NCI-H345 (cell line): ENCODE data around the gene HOXB4.

ENCODE experiments used
- DNase-seq: peaks from one replicate; lab custom pipeline; 2025; lab: John Stamatoyannopoulos, UW

Gene HOXB4

DNA sequence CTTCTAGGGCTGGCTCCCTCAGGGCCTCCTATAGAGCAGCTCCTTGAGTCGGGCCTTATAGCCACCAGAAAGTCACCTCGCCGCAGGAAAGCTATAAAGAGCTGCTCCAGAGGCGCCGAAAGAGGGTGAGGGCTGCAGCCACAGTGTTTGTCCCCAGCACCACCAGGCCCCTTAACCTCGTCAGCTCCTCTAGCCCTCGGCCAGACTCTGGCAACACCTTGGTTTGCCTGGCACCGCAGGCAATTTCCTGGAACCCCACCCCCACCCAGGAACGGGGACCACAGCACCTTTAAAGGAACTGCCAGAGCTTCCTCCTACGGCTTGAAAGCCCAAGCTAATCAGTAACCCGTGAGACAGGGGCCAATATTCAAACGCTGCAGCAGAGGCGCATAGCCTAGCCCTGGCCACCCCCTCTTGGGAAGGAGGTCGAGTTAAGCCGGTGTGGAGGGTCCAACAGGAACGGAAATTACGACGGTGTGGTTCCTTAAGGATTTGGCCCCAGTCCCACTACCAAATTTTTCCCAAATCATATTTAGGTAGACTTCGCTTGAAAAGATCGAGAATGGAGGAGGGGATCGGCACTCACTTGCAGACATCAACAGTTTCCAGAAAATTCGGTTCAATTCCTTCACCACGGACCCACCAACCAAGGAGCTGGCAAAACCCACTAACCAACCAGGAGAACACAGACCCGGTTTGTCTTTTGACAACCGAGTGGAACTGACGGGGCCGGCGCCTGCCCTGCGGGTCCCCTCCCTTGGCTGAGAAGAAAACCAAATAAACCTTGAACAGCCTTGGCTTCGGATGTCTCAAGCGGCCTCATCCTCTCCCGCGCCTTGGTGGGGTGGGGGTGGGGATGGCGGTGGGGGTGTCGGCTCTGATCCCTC is 23.6 kb upstream of the HOXB4 start:
- no peak for DNase-seq

DNA sequence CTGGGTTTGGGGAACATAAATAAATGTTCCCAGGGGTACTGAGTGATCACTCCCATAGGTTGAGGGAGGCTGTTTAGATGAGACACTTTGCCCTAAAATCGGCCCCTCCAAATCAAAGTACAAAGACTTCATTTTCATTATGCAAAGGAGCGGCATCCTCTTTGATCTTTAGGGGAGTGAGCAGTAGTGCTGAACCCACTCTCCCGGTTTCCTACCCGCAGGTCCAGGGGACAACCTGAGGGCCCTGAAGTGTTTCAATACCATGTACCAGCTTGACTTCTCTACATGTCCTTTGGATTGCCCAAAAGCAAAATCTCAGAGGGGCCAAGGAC is 23.0 kb upstream of the HOXB4 start:
- DNase-seq: no peak

DNA sequence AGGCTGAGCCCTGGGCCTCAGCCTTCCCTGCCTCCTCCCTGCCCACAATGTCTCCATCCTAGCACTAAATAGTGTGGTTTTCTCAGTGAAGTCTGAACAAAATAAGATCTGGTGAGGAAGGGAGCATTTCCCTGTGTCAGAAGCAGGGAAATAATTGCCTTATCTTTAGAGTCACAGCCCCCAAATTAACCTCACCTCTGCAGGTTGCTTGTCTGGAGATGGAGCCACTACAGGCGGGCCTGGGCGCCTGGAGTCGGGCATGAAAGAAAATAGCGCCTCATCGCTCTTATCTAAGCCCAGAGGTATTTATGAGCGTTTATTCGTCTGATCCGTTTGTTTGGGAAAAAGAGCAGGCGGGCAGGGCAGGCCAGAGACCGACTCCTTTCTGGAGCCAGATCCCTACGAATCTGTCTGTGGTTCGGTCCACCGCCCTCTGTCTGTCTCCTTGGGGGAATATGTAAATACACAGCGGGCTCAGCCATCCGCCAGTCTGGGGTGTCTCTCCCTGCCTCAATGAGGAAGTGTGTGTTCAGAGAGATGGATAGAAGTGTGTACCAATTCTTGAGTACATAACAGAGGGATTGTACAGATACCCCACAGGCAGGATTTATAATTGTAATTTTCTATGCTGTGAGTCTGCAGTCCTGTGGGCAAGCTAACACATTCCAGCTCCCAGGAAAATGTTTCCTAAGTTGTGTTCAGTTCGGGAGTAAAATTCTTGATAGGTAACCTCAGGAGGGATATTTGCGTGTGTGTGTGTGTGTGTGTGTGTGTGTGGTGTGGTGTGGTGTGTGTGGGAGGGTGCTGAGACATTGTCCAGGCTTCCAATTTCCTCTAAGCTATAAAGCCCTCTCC is 22.3 kb upstream of the HOXB4 start:
- no peak for DNase-seq

DNA sequence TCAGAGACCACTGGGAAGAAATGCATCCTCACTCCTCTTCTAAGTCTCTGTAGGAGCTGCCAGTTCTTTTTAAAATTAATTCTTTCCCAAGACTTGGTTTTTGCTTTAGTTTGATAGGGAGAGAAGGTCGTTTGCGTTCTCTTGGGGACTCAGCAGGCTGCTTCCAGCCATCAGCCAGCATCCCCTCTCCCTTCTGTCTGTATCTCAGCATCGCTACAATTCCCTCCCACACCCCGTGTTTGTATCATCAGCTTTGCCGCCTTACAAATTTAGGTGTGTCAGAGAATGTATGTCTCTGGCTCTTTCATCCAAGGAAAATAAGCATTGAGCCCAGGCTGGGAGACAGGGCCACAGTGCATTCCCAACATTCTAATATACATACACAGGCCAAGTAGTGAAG is 21.2 kb upstream of the HOXB4 start:
- DNase-seq: no peak

DNA sequence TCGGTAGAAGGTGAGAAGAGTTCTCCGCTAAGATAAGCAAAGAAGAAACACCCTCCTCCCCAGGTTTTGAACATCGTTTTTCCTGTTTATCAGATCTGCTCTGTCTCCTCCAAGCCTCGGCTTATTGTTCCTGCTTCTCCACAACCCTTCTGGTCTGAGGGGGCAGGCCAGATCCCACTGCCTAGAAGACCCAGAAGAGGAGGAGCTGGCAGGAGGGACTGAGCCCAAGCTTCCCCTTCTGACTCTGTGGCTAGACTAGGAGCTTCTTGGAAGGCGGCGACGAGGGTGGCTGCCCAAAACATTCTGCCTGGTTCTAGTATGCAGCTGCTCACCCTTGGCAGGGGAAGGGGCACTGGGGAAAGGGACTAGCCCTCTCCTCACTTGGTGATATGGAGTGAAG is 20.6 kb upstream of the HOXB4 start:
- DNase-seq: no peak

DNA sequence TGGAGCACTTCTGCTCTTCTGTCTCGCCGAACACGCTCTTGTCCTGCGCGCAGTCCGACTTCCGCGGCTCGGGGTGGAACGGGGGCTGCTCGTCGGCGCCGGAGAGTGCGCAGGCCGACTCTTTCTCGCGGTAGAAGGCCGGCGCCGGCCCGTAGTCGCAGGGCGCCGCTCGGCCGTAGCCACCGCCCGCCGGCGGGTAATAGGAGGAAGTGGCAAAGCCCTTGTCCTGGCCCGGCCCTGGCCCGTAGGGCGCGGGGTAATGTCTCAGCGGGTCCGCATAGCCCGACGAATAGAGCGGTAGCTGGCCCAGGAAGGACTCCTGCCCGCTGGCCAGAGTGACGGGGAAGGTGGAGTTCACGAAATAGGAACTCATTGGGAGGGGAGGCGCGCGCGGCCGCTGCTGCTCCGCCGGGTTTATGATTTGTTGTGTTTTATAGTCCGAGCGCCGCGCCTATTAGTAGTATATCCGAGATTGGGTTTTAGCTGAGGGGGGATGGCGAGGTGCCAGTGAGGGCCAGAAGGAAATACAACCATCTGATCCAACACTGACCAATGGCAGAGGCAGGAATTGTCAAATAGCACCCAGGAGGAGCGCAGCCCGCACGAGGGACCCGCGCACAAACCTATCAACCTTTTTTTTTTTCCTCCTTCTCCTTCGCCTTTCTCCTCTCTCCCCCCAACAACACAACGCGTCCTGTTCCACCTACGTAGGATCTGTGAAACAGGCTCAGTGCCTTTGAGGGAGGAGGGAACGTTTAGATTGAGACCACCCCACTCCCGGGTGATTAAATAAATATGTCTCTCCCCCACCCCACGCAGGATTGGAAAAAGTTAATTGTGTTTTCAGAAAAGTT is 19.9 kb upstream of the HOXB4 start:
- DNase-seq: no peak

DNA sequence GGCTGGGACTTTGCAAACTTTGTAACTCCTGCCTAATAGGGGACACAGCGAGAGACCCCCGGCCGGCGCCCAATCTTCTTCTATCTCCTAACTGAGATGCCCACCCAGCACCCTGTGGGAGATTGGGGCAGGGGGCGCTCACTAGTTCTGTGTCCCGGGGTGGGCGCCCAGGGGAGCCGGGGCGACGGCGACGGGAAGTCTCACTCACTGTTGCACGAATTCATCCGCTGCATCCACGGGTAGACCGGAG is 19.3 kb upstream of the HOXB4 start:
- DNase-seq: no peak

DNA sequence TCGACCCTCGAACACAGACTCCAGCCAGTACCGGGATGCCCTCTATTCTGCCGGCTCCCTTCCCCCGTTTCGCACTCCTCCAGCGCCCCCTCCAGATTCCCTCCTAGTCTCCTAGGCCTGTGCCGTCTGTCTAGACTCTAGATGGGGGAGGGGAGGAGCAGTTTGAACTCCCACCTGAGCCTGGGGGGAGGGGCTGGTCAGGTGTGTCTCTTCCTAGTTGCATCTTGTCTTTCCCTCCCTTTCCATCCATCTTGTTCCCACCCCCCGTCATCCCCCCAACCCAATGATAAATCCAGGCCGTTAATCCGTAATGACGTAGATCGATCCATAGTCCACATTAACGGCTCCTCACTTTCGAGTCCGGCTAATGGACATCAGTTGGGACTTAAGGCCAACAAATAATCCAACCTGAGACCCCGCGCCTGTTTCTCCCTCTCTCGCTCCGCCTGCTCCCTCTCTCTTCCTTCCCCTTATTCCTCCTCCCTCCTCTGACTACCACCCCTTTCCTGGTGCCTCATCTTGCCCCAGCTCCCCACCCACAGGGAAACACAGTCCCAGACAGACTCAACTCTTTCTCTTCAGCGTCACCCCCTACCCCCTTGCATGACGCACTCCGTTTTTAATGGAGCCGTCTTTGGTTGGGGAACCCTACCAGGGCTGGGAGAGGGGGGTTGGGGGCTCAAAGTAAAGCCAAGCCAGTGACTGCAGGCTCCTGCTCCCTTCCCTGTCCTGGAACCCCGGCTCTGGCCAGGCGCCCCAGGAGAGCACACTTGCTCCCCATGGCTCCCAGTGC is 18.8 kb upstream of the HOXB4 start:
- no peak for DNase-seq

DNA sequence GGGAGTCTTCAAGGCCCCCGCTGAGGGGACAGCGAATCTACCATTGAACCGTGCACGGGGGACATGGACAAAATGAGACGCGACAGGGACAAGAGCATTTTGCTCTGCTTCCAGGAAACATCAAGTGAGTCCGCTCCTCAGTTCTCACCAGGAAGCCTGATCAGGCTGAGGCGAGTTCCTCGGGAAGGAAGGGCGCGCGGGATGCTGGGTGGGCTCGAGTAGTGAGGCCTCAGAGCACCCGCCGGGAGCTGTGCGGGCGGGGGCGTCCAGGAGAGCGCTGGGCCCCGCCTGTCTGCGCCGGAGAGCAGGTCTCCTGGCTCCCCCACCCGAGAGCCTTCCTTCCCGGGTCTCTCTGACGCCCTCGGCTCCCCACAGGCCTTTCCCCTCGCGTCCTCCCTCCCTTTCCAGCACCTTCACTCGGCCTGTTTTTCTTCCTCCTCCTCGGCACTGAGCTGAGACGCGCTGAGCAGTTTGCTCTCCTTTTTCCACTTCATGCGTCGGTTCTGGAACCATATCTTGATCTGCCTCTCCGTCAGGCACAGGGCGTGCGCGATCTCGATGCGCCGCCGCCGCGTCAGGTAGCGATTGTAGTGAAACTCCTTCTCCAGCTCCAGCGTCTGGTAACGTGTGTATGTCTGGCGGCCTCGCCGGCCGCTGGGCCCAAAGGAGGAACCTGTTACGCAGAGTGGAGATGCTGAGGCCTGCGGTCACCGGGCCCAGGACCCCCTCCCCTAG is 18.0 kb upstream of the HOXB4 start:
- DNase-seq: no peak

DNA sequence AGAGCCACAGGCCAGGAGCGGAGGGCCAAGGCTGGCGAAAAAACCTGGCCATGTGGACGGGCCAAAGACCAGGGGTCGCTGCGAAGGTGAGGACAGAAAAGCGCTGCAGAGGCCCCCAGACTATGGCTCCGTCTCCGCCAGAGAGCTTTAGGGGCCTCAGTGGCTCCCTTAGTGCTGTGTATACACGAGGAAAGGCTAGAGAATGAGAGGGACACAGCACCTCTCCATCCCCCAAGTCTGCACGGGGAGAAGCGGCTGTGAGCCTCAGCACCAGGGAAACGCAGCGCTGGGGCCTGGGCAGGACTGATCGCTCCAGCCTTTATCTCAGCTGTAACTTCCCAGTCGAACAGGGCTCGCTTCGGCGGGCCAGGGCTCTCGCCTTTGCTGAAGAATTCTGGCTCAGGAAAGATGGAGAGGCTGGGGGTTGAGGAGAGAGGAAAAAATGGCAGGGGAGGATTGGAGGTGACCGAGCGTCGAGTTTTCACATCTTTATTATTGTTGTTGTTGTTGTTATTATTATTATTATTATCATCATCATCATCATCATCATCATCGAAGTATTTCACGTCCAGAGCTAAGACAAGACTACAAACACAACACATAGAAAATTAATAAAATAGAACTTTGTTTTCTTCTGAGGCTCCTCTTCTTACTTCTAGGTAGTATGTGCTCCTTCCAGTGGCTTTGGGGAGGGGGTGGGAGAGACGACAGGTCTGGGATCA is 17.3 kb upstream of the HOXB4 start:
- DNase-seq: no peak

DNA sequence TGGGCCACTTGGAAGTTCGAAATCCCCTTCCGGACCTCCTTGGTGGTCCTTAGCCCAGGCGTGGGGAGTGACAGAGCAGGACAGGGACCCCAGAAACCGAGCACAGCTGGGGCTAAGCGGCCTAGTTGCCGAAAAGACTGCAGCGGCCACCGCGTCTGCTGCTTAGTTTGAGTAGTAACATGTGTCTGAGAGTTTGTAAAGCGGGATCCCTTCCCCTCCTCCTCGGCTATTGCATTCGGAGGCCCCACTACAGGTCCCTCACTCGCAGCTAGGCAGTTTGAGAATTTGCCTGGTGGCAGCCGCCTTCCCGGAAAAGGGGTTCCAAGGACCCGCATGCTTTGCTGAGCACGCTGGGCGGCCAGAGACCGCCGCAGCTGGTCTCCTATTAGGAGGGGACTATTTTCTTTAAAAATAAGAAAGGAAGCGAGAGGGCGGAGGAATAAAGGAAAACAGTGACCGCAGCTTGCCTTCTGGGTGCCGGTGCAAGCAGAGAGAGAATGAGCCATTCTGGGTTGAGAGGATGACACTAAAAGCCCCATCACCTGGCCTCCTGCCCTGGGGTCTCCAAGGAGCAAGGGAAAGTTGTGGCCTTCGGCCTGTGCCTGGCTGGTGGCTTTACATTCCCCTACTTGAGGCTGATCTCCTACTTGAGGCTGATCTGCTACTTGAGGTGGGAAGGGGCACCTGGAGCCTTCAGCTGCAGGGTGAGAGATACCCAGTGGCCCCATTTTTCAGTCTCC is 16.6 kb upstream of the HOXB4 start:
- no peak for DNase-seq

DNA sequence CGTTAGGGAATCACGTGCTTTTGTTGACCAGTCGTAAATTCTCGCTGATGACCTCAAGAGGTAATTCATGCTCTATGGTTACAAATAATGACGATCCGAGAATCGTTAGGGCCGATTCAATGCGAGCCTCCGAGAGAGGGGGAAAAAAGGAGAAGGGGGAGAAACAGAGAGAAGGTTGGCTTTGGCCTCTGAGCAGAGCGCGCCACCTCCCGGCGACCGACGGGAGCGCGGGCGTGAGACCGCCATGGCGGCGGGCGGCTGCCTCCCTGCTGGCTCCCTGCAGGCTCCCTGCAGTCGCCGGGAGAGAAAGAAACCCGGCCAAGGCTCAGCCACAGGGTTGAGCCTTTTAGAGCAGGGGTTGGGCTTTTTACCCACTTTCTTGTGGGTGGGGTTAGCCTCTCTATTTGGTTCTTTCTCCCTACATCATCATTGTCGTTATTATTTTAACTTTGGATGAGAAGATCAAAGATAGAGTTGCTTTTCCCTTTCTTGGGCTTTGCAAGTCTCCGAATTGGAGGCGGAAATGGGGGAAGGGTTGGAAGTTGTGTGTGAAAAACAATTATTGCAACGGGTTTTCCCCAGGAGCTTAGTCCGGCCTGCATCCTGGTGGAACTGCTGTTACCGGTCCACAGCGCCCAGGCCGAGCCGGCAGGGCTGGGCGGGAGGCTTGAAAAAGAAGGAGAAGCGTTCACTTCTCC is 15.8 kb upstream of the HOXB4 start:
- peak; percentile 98 for DNase-seq

DNA sequence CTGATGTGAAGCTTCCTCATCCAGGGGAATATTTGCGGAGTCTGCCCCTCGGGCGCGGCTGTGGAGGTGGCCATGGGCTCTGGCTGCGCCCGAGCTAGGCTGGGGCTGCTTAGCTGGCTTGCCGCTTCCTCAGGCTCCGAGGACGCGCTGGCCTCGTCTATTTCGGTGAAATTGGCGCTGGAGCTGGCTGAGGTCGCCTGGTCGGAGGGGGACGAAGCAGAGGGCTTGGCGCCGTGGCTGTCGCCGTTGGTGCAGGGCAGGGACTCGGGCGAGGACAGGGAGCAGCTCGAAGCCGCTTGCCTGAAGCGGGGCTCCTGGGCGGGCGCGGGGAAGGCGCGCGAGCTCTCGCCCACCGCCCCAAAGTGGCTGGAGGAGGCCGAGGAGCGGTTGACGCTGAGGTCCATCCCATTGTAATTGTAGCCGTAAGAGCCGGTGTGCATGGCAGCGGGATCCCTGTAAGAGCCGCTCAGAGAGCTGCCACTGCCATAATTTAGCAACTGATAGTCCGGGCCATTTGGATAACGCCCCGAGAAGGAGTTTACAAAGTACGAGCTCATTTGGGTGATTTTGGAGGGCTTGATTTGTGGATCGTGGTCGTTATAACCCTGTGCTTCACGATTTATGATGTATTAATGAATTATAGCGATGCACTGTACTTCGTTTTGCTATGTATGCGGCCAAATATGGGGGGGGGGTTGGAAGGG is 15.1 kb upstream of the HOXB4 start, which contains the start of gene HOXB5:
TSS of gene HOXB5 (minus strand) at position 654 of the 704 bp plus-strand sequence. CDS start at position 557, 97 bp downstream.
- peak; percentile 80 for DNase-seq

DNA sequence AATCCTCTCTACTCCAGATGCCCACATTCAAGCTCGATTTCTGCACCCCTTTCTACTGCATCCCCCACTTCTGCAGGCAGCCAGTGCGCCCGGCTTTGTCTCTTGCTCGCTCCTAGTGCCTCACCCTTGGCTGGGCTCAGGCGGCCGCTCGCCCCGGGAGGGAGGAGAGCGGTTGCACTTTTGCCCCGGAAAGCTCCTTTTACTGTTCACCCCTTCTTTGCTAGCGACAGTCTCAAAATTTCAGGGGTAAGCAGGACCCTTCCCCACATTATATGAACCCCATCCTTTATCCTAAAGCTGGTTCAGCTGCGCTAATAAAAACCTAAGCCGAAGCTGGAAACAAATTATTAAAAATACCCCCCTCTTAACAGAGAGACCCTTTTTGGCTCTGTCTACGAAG is 14.4 kb upstream of the HOXB4 start:
- peak; percentile 40 for DNase-seq

DNA sequence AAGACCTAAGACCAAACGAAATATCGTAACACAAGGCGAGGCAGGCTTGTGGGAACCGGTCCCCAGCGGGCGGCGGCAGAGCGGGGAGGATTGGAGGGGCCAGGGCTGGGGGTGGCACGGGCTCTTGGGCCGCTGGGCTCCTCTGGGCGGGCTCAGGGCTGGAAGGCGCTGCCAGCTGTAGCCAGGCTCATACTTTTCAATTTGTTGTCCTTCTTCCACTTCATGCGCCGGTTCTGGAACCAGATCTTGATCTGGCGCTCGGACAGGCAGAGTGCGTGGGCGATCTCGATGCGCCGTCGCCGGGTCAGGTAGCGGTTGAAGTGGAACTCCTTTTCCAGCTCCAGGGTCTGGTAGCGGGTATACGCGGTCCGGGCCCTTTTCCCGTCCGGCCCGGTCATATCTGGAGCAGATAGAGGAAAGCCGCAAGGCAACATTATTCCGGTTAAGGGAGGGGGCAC is 13.9 kb upstream of the HOXB4 start:
- peak; percentile 40 for DNase-seq

DNA sequence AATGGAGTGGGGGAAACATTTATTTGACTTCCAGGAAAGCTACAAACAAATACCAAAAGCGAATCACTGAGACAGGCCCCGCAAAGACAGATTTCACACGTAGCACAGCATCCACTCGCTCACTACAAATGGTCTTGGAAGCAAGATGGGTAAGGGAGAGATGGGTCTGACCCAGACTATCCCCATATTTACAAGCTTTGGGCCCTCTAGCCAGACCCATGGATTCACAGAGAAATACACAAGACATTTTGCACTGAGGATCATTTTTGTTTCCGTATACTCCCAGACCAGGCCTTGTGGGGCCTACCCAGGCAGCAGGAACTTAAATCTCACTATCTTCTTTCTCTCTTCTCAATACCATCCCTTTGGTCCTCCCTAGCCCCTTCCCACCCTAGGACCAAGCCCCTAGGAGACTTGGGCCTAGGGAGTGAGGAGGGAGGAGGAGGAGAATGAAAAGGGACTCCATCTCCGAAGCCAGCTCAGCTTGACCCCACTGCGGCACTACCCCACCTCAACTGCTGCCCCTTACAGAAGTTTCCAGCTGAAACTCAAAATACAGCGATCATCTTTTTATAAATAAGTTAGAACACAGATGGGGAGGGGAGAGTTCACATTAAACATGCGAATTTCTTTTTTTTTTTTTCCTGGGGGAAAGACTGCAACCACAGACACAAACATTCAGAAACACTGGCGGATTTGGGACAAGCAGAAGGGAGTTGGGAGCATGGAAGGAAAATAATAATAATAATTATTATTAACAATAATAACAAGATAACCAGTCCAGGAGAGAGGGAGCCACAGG is 13.3 kb upstream of the HOXB4 start:
- peak; percentile 37 for DNase-seq

DNA sequence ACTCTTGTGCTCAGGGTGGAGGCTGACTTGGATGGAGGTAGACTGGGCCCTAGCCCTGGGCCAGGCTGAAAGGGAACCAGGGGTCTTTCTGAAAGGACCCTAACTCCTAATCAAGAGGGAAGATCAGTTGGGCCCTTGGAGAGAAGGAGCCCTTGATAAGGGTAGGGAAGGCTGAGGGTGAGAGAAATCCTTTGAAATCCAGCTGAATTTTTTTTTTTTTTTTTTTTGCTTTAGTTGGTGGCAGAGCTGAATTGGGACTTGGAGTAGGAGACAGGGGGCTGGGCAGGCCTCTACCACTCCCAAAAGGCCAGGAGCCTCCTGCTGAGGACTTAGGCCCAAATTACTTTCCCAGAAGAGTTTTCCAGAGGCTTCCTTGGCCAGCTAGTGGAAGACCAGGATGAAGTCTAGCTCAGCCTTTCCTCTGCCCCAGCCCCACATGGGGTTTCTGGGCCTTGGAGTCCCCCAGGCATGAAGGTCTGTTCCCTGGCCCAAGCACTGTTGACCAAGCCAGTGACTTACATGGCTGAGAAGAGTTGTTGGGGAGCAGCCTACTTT is 12.5 kb upstream of the HOXB4 start:
- peak; percentile 42 for DNase-seq
